Caco-2 (cell line): ENCODE results near the gene SNRNP35. TPM values are rescaled to one million over a fixed set of nuclear protein-coding genes. Genes with fewer than 3 reads are reported as not detected.

Experiments
- BruUV-seq: library from RNA; stranded (reverse); fragments of 400-500 nt; replicated peaks from 2 replicates; lab custom pipeline; 2021; lab: Mats Ljungman, UMichigan
- CTCF ChIA-PET: fragments of 300-600 bp; sonication (Branson Sonifier 250); formaldehyde crosslinking; loops from one replicate; lab custom pipeline; 2022; ENCODE audit warnings: antibody characterized with exemption; lab: Charles Lee
- POLR2A ChIA-PET: fragments of 300-600 bp; sonication (Branson Sonifier 250); formaldehyde crosslinking; loops from one replicate; lab custom pipeline; 2022; ENCODE audit warnings: antibody characterized with exemption; lab: Charles Lee
- DNase-seq, 2 experiments: peaks; one replicate each; pipeline versions ENCODE4 v3.0.0 to v3.0.0-alpha.2; 2020 to 2022
- H3K27me3 ChIP-seq: replicated peaks from 2 replicates; pipeline ENCODE4 v1.6.0; 2011; ENCODE audit warnings: low read length; ENCODE audit not compliant: control insufficient read depth, insufficient read depth
- H3K36me3 ChIP-seq: 2 replicates; pipeline ENCODE4 v1.5.1; 2011; ENCODE audit warnings: low read length; ENCODE audit not compliant: control insufficient read depth, insufficient read depth
- H3K4me1 ChIP-seq: fragments of 250-450 bp; sonication (Bioruptor Pico); 2 replicates; pipeline ENCODE4 v1.5.1; 2020; ENCODE audit warnings: mild to moderate bottlenecking
- H3K4me3 ChIP-seq: 2 replicates; pipeline ENCODE4 v1.5.1; 2011; ENCODE audit warnings: low read depth, mild to moderate bottlenecking, control low read depth, low read length
- H3K9me3 ChIP-seq: fragments of 250-450 bp; sonication (Bioruptor Pico); 2 replicates; pipeline ENCODE4 v1.5.1; 2020; ENCODE audit warnings: mild to moderate bottlenecking, moderate library complexity
- H3K27ac Mint-ChIP-seq: one replicate; pipeline ENCODE4 v1.8.0; 2022; ENCODE audit warnings: mixed read lengths; ENCODE audit not compliant: unreplicated experiment
- H3K27me3 Mint-ChIP-seq: one replicate; pipeline ENCODE4 v1.8.0; 2022; ENCODE audit warnings: mixed read lengths; ENCODE audit not compliant: insufficient read depth, unreplicated experiment
- H3K36me3 Mint-ChIP-seq: one replicate; pipeline ENCODE4 v1.8.0; 2022; ENCODE audit warnings: mild to moderate bottlenecking, mixed read lengths; ENCODE audit not compliant: insufficient read depth, unreplicated experiment
- H3K4me1 Mint-ChIP-seq: one replicate; pipeline ENCODE4 v1.8.0; 2022; ENCODE audit warnings: low read depth, mixed read lengths; ENCODE audit not compliant: unreplicated experiment
- H3K4me3 Mint-ChIP-seq: one replicate; pipeline ENCODE4 v1.8.0; 2022; ENCODE audit warnings: mild to moderate bottlenecking, moderate library complexity, mixed read lengths; ENCODE audit not compliant: unreplicated experiment
- H3K9me3 Mint-ChIP-seq: one replicate; pipeline ENCODE4 v1.8.0; 2022; ENCODE audit warnings: mixed read lengths; ENCODE audit not compliant: unreplicated experiment
- intact Hi-C: fragments of 100-400 bp; cut with micrococcal nuclease; formaldehyde crosslinking; loops from one replicate; pipeline ENCODE4 v1.10.0; 2022; ENCODE audit not compliant: unreplicated experiment
- total RNA-seq: library from RNA; stranded (reverse); gene quantifications from 2 replicates; pipeline ENCODE4 v1.2.3, GENCODE V29; 2022
- TF ChIP-seq, protein P1 (sequence below), 2 experiments: fragments of 200-600 bp in 1 of 2; IDR thresholded peaks; 1 replicate in 1 of 2; 2 replicates in 1 of 2; pipeline versions ENCODE4 v1.5.1 to v1.8.0; 2011 to 2022; ENCODE audit warnings: antibody characterized with exemption in 1 of 2, control low read depth in 1 of 2, inconsistent platforms in 1 of 2, low read depth in 1 of 2, low read length in 1 of 2, mild to moderate bottlenecking in 1 of 2, moderate library complexity in 1 of 2; ENCODE audit not compliant: insufficient read depth in 1 of 2, severe bottlenecking in 1 of 2, unreplicated experiment in 1 of 2

The SNRNP35 gene
- total RNA-seq, 1 experiment from 2014 or later = 22.0 TPM

DNA sequence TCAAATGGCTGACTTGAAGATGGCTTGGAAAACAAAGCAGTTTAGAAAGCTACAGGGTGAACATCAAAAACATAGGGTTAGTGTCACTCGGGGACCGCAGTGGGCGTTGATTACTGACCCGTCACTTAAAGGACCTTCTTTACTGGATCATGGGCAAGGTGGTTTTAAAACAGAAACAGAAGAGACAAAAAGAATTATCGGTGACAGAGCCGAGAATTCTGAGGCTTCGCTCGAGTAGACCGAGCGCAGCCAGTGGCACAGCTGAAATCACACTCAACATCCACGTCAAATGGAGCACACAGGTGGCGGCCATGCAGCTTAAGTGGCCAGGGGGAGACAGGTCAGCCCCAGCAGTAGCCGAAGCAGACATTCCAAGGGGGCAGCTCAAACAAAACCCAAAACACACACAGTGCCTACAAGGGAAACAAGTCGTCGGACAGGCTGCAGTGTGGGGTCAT is 17.3 kb downstream of the SNRNP35 start:
- intact Hi-C loops = no loop called here
- POLR2A ChIA-PET = interaction anchor here (0.5 kb wide), 1 partner anchor 325 kb away, joined by 5 read pairs; no protein-coding TSS in a partner anchor
- peaks cover 18% of the 10 kb centered on the region for H3K4me1 ChIP-seq

DNA sequence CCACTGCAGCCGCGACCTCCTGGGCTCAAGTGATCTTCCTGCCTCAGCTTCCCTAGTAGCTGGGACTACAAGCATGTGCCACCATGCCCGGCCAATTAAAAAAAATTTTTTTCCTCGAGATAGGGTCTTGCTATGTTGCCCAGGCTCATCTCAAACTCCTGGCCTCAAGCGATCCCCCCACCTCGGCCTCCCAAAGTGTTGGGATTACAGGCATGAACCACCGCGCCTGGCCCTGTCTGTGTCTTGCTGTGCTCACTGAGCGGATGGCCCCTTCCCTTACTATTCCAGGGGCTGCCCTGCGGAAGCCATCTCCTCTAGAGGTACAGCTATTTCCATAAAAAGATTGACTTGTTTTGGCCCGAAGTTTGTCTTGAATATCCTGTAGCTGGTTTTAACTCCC is 20.1 kb downstream of the SNRNP35 start:
- H3K4me3 Mint-ChIP-seq = no peak overlapping the region
- intact Hi-C loops = no loop called here
- no peak for DNase-seq
- CTCF ChIA-PET = no interaction called here
- no peaks in the 10 kb centered on the region for H3K27me3 Mint-ChIP-seq
- no peaks in the 10 kb centered on the region for H3K9me3 Mint-ChIP-seq
- POLR2A ChIA-PET = no interaction called here
- H3K4me3 ChIP-seq = no peak overlapping the region
- H3K27me3 ChIP-seq = no peaks in the 10 kb centered on the region
- H3K4me1 ChIP-seq = no peaks in the 10 kb centered on the region
- H3K36me3 ChIP-seq = no peaks in the 10 kb centered on the region
- H3K36me3 Mint-ChIP-seq = peaks cover 39% of the 10 kb centered on the region
- H3K27ac Mint-ChIP-seq = no peak overlapping the region
- TF ChIP-seq, protein P1, sequence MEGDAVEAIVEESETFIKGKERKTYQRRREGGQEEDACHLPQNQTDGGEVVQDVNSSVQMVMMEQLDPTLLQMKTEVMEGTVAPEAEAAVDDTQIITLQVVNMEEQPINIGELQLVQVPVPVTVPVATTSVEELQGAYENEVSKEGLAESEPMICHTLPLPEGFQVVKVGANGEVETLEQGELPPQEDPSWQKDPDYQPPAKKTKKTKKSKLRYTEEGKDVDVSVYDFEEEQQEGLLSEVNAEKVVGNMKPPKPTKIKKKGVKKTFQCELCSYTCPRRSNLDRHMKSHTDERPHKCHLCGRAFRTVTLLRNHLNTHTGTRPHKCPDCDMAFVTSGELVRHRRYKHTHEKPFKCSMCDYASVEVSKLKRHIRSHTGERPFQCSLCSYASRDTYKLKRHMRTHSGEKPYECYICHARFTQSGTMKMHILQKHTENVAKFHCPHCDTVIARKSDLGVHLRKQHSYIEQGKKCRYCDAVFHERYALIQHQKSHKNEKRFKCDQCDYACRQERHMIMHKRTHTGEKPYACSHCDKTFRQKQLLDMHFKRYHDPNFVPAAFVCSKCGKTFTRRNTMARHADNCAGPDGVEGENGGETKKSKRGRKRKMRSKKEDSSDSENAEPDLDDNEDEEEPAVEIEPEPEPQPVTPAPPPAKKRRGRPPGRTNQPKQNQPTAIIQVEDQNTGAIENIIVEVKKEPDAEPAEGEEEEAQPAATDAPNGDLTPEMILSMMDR (IDR thresholded peaks at IDR 0.05; ENCODE audit: insufficient read depth in 1 of 2, low read depth in 1 of 2, low read length in 1 of 2, severe bottlenecking in 1 of 2, unreplicated experiment in 1 of 2) = no peak
- H3K4me1 Mint-ChIP-seq = peaks cover 9% of the 10 kb centered on the region
- BruUV-seq = no TSS peak
- no peaks in the 10 kb centered on the region for H3K9me3 ChIP-seq

More for the DNA sequence above, 17.3 kb downstream of the SNRNP35 start:
- BruUV-seq = no TSS peak
- TF ChIP-seq, protein P1 (IDR thresholded peaks at IDR 0.05; ENCODE audit: insufficient read depth in 1 of 2, low read depth in 1 of 2, low read length in 1 of 2, severe bottlenecking in 1 of 2, unreplicated experiment in 1 of 2) = no peak
- CTCF ChIA-PET = interaction anchor here (0.6 kb wide), 1 partner anchor 63 kb away, joined by 5 read pairs; no protein-coding TSS in a partner anchor
- no peaks in the 10 kb centered on the region for H3K9me3 Mint-ChIP-seq
- H3K9me3 ChIP-seq = no peaks in the 10 kb centered on the region
- DNase-seq = no peak
- no peaks in the 10 kb centered on the region for H3K27me3 Mint-ChIP-seq
- peaks cover 38% of the 10 kb centered on the region for H3K36me3 Mint-ChIP-seq
- no peaks in the 10 kb centered on the region for H3K27me3 ChIP-seq
- H3K27ac Mint-ChIP-seq = no peak overlapping the region
- H3K4me3 Mint-ChIP-seq = no peak overlapping the region
- H3K36me3 ChIP-seq = peaks cover 2% of the 10 kb centered on the region; the same call in 1 of the 2 replicates
- H3K4me1 Mint-ChIP-seq = peaks cover 25% of the 10 kb centered on the region
- no peak overlapping the region for H3K4me3 ChIP-seq

DNA sequence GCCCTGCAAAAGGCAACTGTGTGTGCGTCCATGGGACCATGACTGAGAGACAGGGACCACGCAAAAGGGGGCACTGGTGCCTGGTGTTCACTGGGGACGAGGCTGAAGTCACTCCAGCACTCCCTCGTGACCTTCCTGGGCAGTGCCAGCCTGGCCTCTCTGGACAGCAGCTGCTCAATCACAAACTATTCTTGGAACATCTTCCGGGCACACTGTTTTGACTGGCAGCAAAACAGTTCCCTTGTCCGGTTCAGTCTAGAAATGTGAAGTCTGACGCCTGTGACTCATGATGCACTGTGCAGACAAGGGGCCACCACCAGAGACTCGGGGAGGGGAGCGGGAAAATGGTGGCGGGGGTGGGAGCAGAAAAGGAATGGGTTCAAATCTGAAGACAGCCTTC is 20.8 kb downstream of the SNRNP35 start:
- TF ChIP-seq, protein P1 (IDR thresholded peaks at IDR 0.05; ENCODE audit: insufficient read depth in 1 of 2, low read depth in 1 of 2, low read length in 1 of 2, severe bottlenecking in 1 of 2, unreplicated experiment in 1 of 2) = no peak
- POLR2A ChIA-PET = interaction anchor here (0.5 kb wide), 1 partner anchor 17 kb away, joined by 3 read pairs; no protein-coding TSS in a partner anchor
- no TSS peak for BruUV-seq
- no peaks in the 10 kb centered on the region for H3K27me3 ChIP-seq
- Mint-ChIP-seq H3K36me3 (peaks cover 40% of the 10 kb centered on the region), H3K4me1 (peaks cover 9% of the 10 kb centered on the region), H3K27me3 (no peaks in the 10 kb centered on the region), H3K9me3 (no peaks in the 10 kb centered on the region), H3K27ac (no peak overlapping the region), H3K4me3 (no peak overlapping the region)
- intact Hi-C loops = no loop called here
- H3K9me3 ChIP-seq = no peaks in the 10 kb centered on the region
- H3K4me1 ChIP-seq = no peaks in the 10 kb centered on the region
- no peak for DNase-seq
- H3K36me3 ChIP-seq = no peaks in the 10 kb centered on the region
- no peak overlapping the region for H3K4me3 ChIP-seq
- CTCF ChIA-PET = no interaction called here
